Neuronal stem cell (in vitro differentiated cells): Measurements from ENCODE around the gene CPPED1.
"Not testable (repeated sequence)": the region's sequence is repeated elsewhere in the genome, so short reads cannot be mapped to it uniquely, and the experiment has no call there.

Source experiments
- DNase-seq: peaks from one replicate; pipeline ENCODE4 v3.0.0-alpha.2; 2013; ENCODE audit warnings: low spot score
- H2AFZ ChIP-seq: one replicate; pipeline ENCODE4 v1.6.1; 2013; ENCODE audit warnings: mild to moderate bottlenecking, low read length, inconsistent platforms
- H2AK5ac ChIP-seq: 2 replicates; pipeline ENCODE4 v1.6.1; 2013; ENCODE audit warnings: low read depth, mild to moderate bottlenecking, inconsistent platforms, low read length, moderate library complexity, mixed read lengths
- H2BK120ac ChIP-seq: 2 replicates; pipeline ENCODE4 v1.6.1; 2013; ENCODE audit warnings: low read depth, mild to moderate bottlenecking, inconsistent platforms, low read length, moderate library complexity, mixed read lengths
- H2BK12ac ChIP-seq: one replicate; pipeline ENCODE4 v1.6.1; 2013; ENCODE audit warnings: low read length, inconsistent platforms
- H2BK15ac ChIP-seq: 2 replicates; pipeline ENCODE4 v1.6.1; 2013; ENCODE audit warnings: mild to moderate bottlenecking, low read length, inconsistent platforms, mixed read lengths
- H2BK5ac ChIP-seq: one replicate; pipeline ENCODE4 v1.6.1; 2013; ENCODE audit warnings: inconsistent platforms, mild to moderate bottlenecking, low read length, moderate library complexity
- H3K14ac ChIP-seq: one replicate; pipeline ENCODE4 v1.6.1; 2013; ENCODE audit warnings: low read length, inconsistent platforms
- H3K18ac ChIP-seq: 2 replicates; pipeline ENCODE4 v1.6.1; 2013; ENCODE audit warnings: low read length, inconsistent platforms
- H3K23ac ChIP-seq: 2 replicates; pipeline ENCODE4 v1.6.1; 2013; ENCODE audit warnings: low read depth, mild to moderate bottlenecking, mixed read lengths, low read length, inconsistent platforms; ENCODE audit not compliant: poor library complexity
- H3K27ac ChIP-seq: replicated peaks from 3 replicates; pipeline ENCODE4 v1.5.1; 2013; ENCODE audit warnings: low read length, inconsistent platforms
- H3K27me3 ChIP-seq, 3 experiments: 2 replicates each; pipeline ENCODE4 v1.6.1; 2013; ENCODE audit warnings: low read length in 3 of 3, mild to moderate bottlenecking in 2 of 3, inconsistent platforms in 1 of 3, low read depth in 1 of 3, mixed read lengths in 1 of 3, moderate library complexity in 1 of 3; ENCODE audit not compliant: control insufficient read depth in 3 of 3, insufficient read depth in 3 of 3
- H3K36me3 ChIP-seq, 2 donors: replicated peaks in 1 of 2; 2 replicates each; pipeline ENCODE4 v1.6.1; 2013; ENCODE audit warnings: low read length in 2 of 2; ENCODE audit not compliant: control insufficient read depth in 2 of 2, insufficient read depth in 2 of 2
- H3K4ac ChIP-seq: 2 replicates; pipeline ENCODE4 v1.6.1; 2013; ENCODE audit warnings: inconsistent platforms, mild to moderate bottlenecking, low read length, moderate library complexity
- H3K4me1 ChIP-seq, 2 donors: 1 replicate in 1 of 2; 2 replicates in 1 of 2; pipeline ENCODE4 v1.6.1; 2013; ENCODE audit warnings: low read length in 2 of 2, low read depth in 1 of 2; ENCODE audit not compliant: control insufficient read depth in 2 of 2, insufficient read depth in 1 of 2
- H3K4me2 ChIP-seq: one replicate; pipeline ENCODE4 v1.6.1; 2013; ENCODE audit warnings: mild to moderate bottlenecking, low read length, inconsistent platforms; ENCODE audit not compliant: insufficient read depth, poor library complexity, severe bottlenecking
- H3K4me3 ChIP-seq, 2 donors: 2 replicates each; pipeline ENCODE4 v1.5.1; 2013; ENCODE audit warnings: low read length in 2 of 2, mild to moderate bottlenecking in 2 of 2, inconsistent platforms in 1 of 2, moderate library complexity in 1 of 2
- H3K79me1 ChIP-seq: one replicate; pipeline ENCODE4 v1.6.1; 2013; ENCODE audit warnings: low read depth, mild to moderate bottlenecking, inconsistent platforms, low read length, moderate library complexity
- H3K9ac ChIP-seq: one replicate; pipeline ENCODE4 v1.6.1; 2013; ENCODE audit warnings: mild to moderate bottlenecking, low read depth, low read length, inconsistent platforms; ENCODE audit not compliant: poor library complexity
- H3K9me3 ChIP-seq, 2 donors: replicated peaks in 1 of 2; 2 replicates each; pipeline versions ENCODE3 to v1.6.1; 2013; ENCODE audit warnings: low read length in 2 of 2, mild to moderate bottlenecking in 2 of 2, inconsistent platforms in 1 of 2, low read depth in 1 of 2, mixed read lengths in 1 of 2, moderate library complexity in 1 of 2; ENCODE audit not compliant: control insufficient read depth in 2 of 2, insufficient read depth in 1 of 2
- H4K8ac ChIP-seq: one replicate; pipeline ENCODE4 v1.6.1; 2013; ENCODE audit warnings: low read depth, mild to moderate bottlenecking, inconsistent platforms, low read length, moderate library complexity
- H4K91ac ChIP-seq: one replicate; pipeline ENCODE4 v1.6.1; 2013; ENCODE audit warnings: low read length, low read depth, mild to moderate bottlenecking, inconsistent platforms; ENCODE audit not compliant: poor library complexity
- WGBS, 2 donors: extraction: QIAGEN DNeasy Blood & Tissue Kit; methylation state at CpG; one replicate each; pipeline ENCODE4 v1.1.7; 2013; ENCODE audit warnings: missing lambda C conversion rate in 2 of 2, mixed read lengths in 1 of 2; ENCODE audit not compliant: insufficient read length in 2 of 2, insufficient replicate concordance in 1 of 2; ENCODE audit errors: extremely low coverage in 2 of 2; 5-methylcytosine and 5-hydroxymethylcytosine counted together

CPPED1 gene

GRCh38 chr16:12802048-12802447 lies 1.6 kb downstream of the CPPED1 start:
- Histone ChIP-seq H3K27me3 (no peaks in the 10 kb centered on the region), H3K4me3 (no peak overlapping the region), H2AK5ac (no peak overlapping the region), H3K27ac (no peak overlapping the region), H2BK5ac (no peak overlapping the region), H3K4me1 (no peaks in the 10 kb centered on the region), H2AFZ (no peak overlapping the region), H3K36me3 (no peaks in the 10 kb centered on the region), H2BK120ac (no peak overlapping the region), H4K91ac (no peak overlapping the region), H3K23ac (no peak overlapping the region), H3K4ac (no peak overlapping the region), H2BK12ac (no peak overlapping the region), H3K79me1 (no peaks in the 10 kb centered on the region), H4K8ac (no peak overlapping the region), H3K14ac (no peak overlapping the region), H3K9ac (no peak overlapping the region), H3K18ac (no peak overlapping the region), H3K9me3 (no peaks in the 10 kb centered on the region), H2BK15ac (no peak overlapping the region), H3K4me2 (no peak overlapping the region)
- no CpG with 5 or more reads among the region's 9 CpGs for WGBS, 2 donors
- no peak for DNase-seq

- Histone ChIP-seq H2AK5ac (no peak overlapping the region), H3K36me3 (no peaks in the 10 kb centered on the region), H3K4me3 (no peak overlapping the region), H3K27ac (no peak overlapping the region), H3K9me3 (no peaks in the 10 kb centered on the region), H2AFZ (no peak overlapping the region), H3K14ac (no peak overlapping the region), H3K4me1 (no peaks in the 10 kb centered on the region), H2BK12ac (no peak overlapping the region), H4K8ac (no peak overlapping the region), H2BK120ac (no peak overlapping the region), H3K79me1 (no peaks in the 10 kb centered on the region), H2BK15ac (no peak overlapping the region), H3K23ac (no peak overlapping the region), H3K18ac (no peak overlapping the region), H4K91ac (no peak overlapping the region), H3K4me2 (no peak overlapping the region), H3K4ac (no peak overlapping the region), H2BK5ac (no peak overlapping the region), H3K9ac (no peak overlapping the region), H3K27me3 (no peaks in the 10 kb centered on the region)
- no peak for DNase-seq
- WGBS, 2 donors = no CpG with 5 or more reads among the region's 4 CpGs
These were observed 2.1 kb downstream of the CPPED1 start for GRCh38 chr16:12801511-12802042.

- Histone ChIP-seq H3K9ac (peak overlapping the region; percentile 24), H2BK15ac (no peak overlapping the region), H3K4me3 (no peak overlapping the region), H3K27ac (no peak overlapping the region), H4K91ac (no peak overlapping the region), H3K27me3 (no peaks in the 10 kb centered on the region), H2AFZ (no peak overlapping the region), H3K79me1 (no peaks in the 10 kb centered on the region), H3K14ac (no peak overlapping the region), H3K4me1 (no peaks in the 10 kb centered on the region), H2BK5ac (no peak overlapping the region), H3K4ac (no peak overlapping the region), H2AK5ac (no peak overlapping the region), H4K8ac (no peak overlapping the region), H3K36me3 (no peaks in the 10 kb centered on the region), H3K4me2 (no peak overlapping the region), H2BK12ac (no peak overlapping the region), H3K23ac (no peak overlapping the region), H3K18ac (no peak overlapping the region), H2BK120ac (peak overlapping the region; percentile 9), H3K9me3 (no peaks in the 10 kb centered on the region)
- WGBS, 2 donors = no CpG with 5 or more reads among the region's 6 CpGs
- no peak for DNase-seq
These were observed 2.9 kb downstream of the CPPED1 start for GRCh38 chr16:12800817-12801216.

GRCh38 chr16:12799996-12800395 lies 3.7 kb downstream of the CPPED1 start:
- H2BK5ac ChIP-seq, H3K14ac ChIP-seq, H3K4me3 ChIP-seq, H4K8ac ChIP-seq, H3K27me3 ChIP-seq, H2BK120ac ChIP-seq, H3K27ac ChIP-seq, H3K9ac ChIP-seq, H3K23ac ChIP-seq, H4K91ac ChIP-seq, H3K79me1 ChIP-seq, H2BK15ac ChIP-seq, H3K4ac ChIP-seq, H2BK12ac ChIP-seq, H3K18ac ChIP-seq, H2AFZ ChIP-seq, H3K4me2 ChIP-seq, H2AK5ac ChIP-seq, H3K9me3 ChIP-seq, H3K36me3 ChIP-seq, DNase-seq, H3K4me1 ChIP-seq: not testable (repeated sequence)
- no CpG with 5 or more reads among the region's 8 CpGs for WGBS, 2 donors
